Measurements from ENCODE around the gene KIAA0232. TPM values are rescaled to one million over a fixed set of nuclear protein-coding genes. Genes with fewer than 3 reads are reported as not detected.

Gene KIAA0232
- total RNA-seq, 1 experiment from 2014 or later = 28.5 TPM

- H2BK15ac ChIP-seq (ENCODE audit: low read depth, low read length) = no peak overlapping the region
- Mint-ChIP-seq H3K27me3 (ENCODE audit: low read depth) (peaks cover 1% of the 10 kb centered on the region; the same call in 1 of the 2 replicates), H3K4me3 (no peak overlapping the region), H3K9me3 (no peaks in the 10 kb centered on the region), H3K36me3 (ENCODE audit: insufficient read depth in 1 of 3, low read depth in 3 of 3) (peaks cover 31 to 82% (median 73%) of the 10 kb centered on the region in 3 experiments; a peak in 6 of 7 replicates), H3K4me1 (peaks cover 0 to 4% of the 10 kb centered on the region in 2 experiments; a peak in 2 of 4 replicates), H3K27ac (peak overlapping the region in 1 of 3 experiments; percentile 68; a peak in 1 of 7 replicates)
- no peak overlapping the region for H3K27ac ChIP-seq (ENCODE audit: insufficient read length, low read depth, low read length)
- no peaks in the 10 kb centered on the region for H4K20me1 ChIP-seq (ENCODE audit: control insufficient read depth, insufficient read depth, insufficient read length)
- H4K91ac ChIP-seq (ENCODE audit: insufficient read length, low read depth, low read length) = no peak overlapping the region
- H3K4me2 ChIP-seq (ENCODE audit: insufficient read depth, insufficient read length, low read length) = no peak overlapping the region
- no peaks in the 10 kb centered on the region for H3K27me3 ChIP-seq (ENCODE audit: insufficient read depth, low read length)
- no peak overlapping the region for H4K8ac ChIP-seq (replicated peaks; ENCODE audit: insufficient read length, low read depth, low read length)
- no peaks in the 10 kb centered on the region for H3K9me3 ChIP-seq (ENCODE audit: control insufficient read depth, low read depth, low read length)
- H2AFZ ChIP-seq (ENCODE audit: low read length) = no peak overlapping the region
- DNase-seq = no peak
- H3K23me2 ChIP-seq (ENCODE audit: insufficient read length, low read depth, low read length, poor library complexity, severe bottlenecking) = no peaks in the 10 kb centered on the region
- H3K23ac ChIP-seq (ENCODE audit: insufficient read length, low read depth, low read length) = no peak overlapping the region
- no peak overlapping the region for H4K5ac ChIP-seq (ENCODE audit: insufficient read length, low read depth, low read length)
- H2AK5ac ChIP-seq (ENCODE audit: insufficient read length, low read length) = no peak overlapping the region
- H3K9ac ChIP-seq (ENCODE audit: extremely low read depth, insufficient read length, low read length) = no peak overlapping the region
- no peaks in the 10 kb centered on the region for H3K4me1 ChIP-seq (ENCODE audit: insufficient read depth, low read length)
- H2BK120ac ChIP-seq (ENCODE audit: low read depth, low read length, poor library complexity, severe bottlenecking) = no peak overlapping the region
- TF ChIP-seq CTCF (conservative IDR thresholded peaks at IDR 0.05) = no peak
- no peak overlapping the region for H2BK20ac ChIP-seq (ENCODE audit: low read depth, low read length, poor library complexity, severe bottlenecking)
- WGBS (ENCODE audit: extremely low coverage, insufficient read length, low lambda C conversion rate) = no CpG with 5 or more reads among the region's 14 CpGs
- H3K79me2 ChIP-seq (ENCODE audit: insufficient read depth, low read length) = no peaks in the 10 kb centered on the region
- no peak overlapping the region for H3K4ac ChIP-seq (ENCODE audit: low read depth, low read length)
- no peak overlapping the region for H2BK12ac ChIP-seq (ENCODE audit: insufficient read length, low read depth, low read length)
- H3K14ac ChIP-seq (ENCODE audit: insufficient read depth, low read length) = no peak overlapping the region
- H3T11ph ChIP-seq (ENCODE audit: low read length) = no peak overlapping the region
- H3K79me1 ChIP-seq (ENCODE audit: insufficient read depth, low read depth, low read length, poor library complexity, severe bottlenecking) = no peaks in the 10 kb centered on the region
- no peak overlapping the region for H3K56ac ChIP-seq (ENCODE audit: insufficient read length, low read depth, low read length)
- no peak overlapping the region for H2BK5ac ChIP-seq (ENCODE audit: insufficient read length, low read length)
- H3K18ac ChIP-seq (ENCODE audit: insufficient read length, low read depth, low read length) = no peak overlapping the region
Observed at GRCh38 chr4:6877067-6877466, 94.5 kb downstream of the KIAA0232 start.

Measured in H9 (cell line).